Activated naive CD4-positive, alpha-beta T cell treated with anti-CD3 and anti-CD28 coated beads, Interleukin-2, amount 10 ng/mL, durations not matched to agents 7 days and 5 days (primary cell): ENCODE data around the gene NEK8.
"Not testable (repeated sequence)": the region's sequence is repeated elsewhere in the genome, so short reads cannot be mapped to it uniquely, and the experiment has no call there.

Experiments used
- CTCF ChIA-PET: fragments of 350-600 bp; sonication (Branson Sonifier 250); formaldehyde crosslinking; loops from one replicate; lab custom pipeline; 2021; ENCODE audit warnings: antibody characterized with exemption; lab: Charles Lee
- DNase-seq: peaks from one replicate; pipeline ENCODE4 v3.0.0-alpha.2; 2020
- H3K27ac Mint-ChIP-seq: one replicate; pipeline ENCODE4 v1.8.0; 2021; ENCODE audit warnings: mild to moderate bottlenecking, moderate library complexity, mixed read lengths
- H3K27me3 Mint-ChIP-seq: one replicate; pipeline ENCODE4 v1.8.0; 2021; ENCODE audit warnings: mild to moderate bottlenecking, mixed read lengths
- H3K36me3 Mint-ChIP-seq: one replicate; pipeline ENCODE4 v1.8.0; 2021; ENCODE audit warnings: mixed read lengths
- H3K4me1 Mint-ChIP-seq: one replicate; pipeline ENCODE4 v1.8.0; 2021; ENCODE audit warnings: mixed read lengths
- H3K4me3 Mint-ChIP-seq: one replicate; pipeline ENCODE4 v1.8.0; 2021; ENCODE audit warnings: mild to moderate bottlenecking, moderate library complexity, mixed read lengths
- H3K9me3 Mint-ChIP-seq: one replicate; pipeline ENCODE4 v1.8.0; 2021; ENCODE audit warnings: mixed read lengths

Gene NEK8

DNA sequence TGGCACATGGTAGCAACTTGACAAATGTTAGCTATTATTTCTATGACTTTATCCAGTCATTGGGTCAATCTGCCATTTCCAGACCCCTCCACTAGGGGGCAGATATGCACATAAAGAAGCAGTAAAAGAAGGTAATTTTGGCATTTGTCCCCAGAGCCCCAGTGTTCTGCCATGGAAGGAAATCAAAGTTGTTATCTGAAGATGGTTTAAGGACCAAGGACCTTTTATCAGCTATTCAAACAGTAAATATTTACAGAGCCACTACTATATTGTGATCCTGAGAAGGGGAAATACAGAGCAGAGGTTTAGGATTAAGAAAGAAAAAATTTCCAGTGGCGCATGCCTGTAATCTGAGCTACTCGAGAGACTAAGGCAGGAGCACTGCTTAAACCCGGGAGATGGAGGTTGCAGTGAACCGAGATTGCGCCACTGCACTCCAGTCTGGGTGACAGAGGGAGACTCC lies 35.2 kb downstream of the NEK8 start:
- no peak overlapping the region for H3K4me3 Mint-ChIP-seq
- H3K27ac Mint-ChIP-seq = peak overlapping the region; percentile 34
- H3K36me3 Mint-ChIP-seq = peaks cover 18% of the 10 kb centered on the region
- H3K9me3 Mint-ChIP-seq = no peaks in the 10 kb centered on the region
- H3K27me3 Mint-ChIP-seq = no peaks in the 10 kb centered on the region
- CTCF ChIA-PET = interaction anchor here (0.6 to 6.4 kb wide), 50 partner anchors 9 to 355 kb away, joined by 3 to 58 read pairs (median 5); partner anchors contain the start of genes DHRS13, ERAL1, FAM222B and FLOT2
- peaks cover 12% of the 10 kb centered on the region for H3K4me1 Mint-ChIP-seq
- DNase-seq = peak; percentile 87

DNA sequence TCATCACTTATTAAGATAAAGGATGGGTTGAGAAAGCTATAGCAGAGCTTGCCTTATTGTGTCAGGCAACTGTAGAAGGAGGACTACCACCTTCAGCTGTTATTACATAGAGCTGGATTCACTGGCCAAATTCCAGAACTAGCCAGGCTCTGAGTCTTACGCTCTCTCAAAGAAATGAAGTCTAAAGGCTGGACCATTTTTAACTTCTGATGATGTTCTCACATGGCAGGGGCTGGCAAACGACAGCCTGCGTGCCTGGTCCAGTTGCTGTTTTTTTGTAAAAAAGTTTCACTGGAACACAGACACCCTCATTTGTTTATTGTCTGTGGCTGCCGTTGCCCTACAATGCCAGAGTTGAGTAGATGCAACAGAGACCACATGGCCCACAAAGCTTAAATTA lies 36.5 kb downstream of the NEK8 start:
- H3K9me3 Mint-ChIP-seq = no peaks in the 10 kb centered on the region
- CTCF ChIA-PET = interaction anchor here (0.6 to 6.4 kb wide), 21 partner anchors 10 to 557 kb away, joined by 3 to 58 read pairs (median 12); partner anchors contain the start of genes DHRS13, FAM222B, FLOT2 and NEK8
- H3K27ac Mint-ChIP-seq = no peak overlapping the region
- peaks cover 12% of the 10 kb centered on the region for H3K36me3 Mint-ChIP-seq
- H3K27me3 Mint-ChIP-seq = no peaks in the 10 kb centered on the region
- H3K4me1 Mint-ChIP-seq = peaks cover 12% of the 10 kb centered on the region
- no peak for DNase-seq
- no peak overlapping the region for H3K4me3 Mint-ChIP-seq

- Mint-ChIP-seq H3K27ac (no peak overlapping the region), H3K36me3 (peaks cover 16% of the 10 kb centered on the region), H3K9me3 (no peaks in the 10 kb centered on the region), H3K4me3 (no peak overlapping the region), H3K4me1 (peaks cover 20% of the 10 kb centered on the region), H3K27me3 (no peaks in the 10 kb centered on the region)
- CTCF ChIA-PET = interaction anchor here (0.8 to 3.3 kb wide), 3 partner anchors 9 to 48 kb away, joined by 4 to 23 read pairs (median 4); partner anchors contain the start of gene TLCD1
- DNase-seq = no peak
Observed at GRCh38 chr17:28773736-28774135, 45.1 kb downstream of the NEK8 start.

DNA sequence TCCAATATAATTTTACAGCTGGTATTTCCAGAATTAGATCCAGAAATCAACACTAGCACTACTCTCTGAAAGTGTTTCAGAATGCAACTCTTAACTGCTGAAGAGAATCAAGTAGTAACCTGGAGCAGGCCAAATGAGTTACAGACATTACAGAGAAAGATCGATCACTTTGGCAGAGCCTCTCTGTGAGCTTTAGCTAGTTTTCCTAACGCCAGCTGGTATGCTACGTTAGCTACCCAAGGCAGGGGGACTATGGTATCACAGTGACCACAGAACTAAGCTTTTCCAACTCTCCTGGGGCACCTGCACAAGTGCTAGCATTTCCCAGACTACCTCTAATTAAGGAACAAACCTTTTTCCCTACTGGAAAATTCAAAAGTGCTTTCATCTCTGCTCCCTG lies 45.6 kb downstream of the NEK8 start:
- DNase-seq = no peak
- Mint-ChIP-seq H3K4me1 (peaks cover 24% of the 10 kb centered on the region), H3K36me3 (peaks cover 20% of the 10 kb centered on the region), H3K27me3 (no peaks in the 10 kb centered on the region), H3K4me3 (no peak overlapping the region), H3K27ac (no peak overlapping the region), H3K9me3 (no peaks in the 10 kb centered on the region)
- CTCF ChIA-PET = interaction anchor here (1.7 to 3.3 kb wide), 2 partner anchors 10 to 13 kb away, joined by 4 to 23 read pairs; no protein-coding TSS in a partner anchor

DNA sequence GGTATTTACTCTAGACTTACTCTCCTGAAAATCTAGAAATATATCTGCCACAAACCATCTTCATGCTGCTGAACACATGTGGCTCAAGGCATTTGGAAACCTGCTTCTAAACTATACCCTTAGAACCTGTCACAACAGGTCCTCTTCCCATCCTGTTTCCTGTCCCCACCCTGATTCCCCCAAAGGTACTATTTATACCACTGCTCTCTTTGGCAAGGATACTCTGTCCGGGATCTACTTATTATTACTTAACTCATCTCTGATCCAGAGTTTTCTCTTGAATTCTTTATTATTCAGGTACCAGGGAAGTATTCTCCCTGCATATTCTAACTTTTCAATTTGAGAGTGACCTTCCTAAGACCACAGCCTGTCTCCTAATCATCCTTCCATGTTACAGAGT lies 48.6 kb downstream of the NEK8 start:
- DNase-seq = no peak
- H3K36me3 Mint-ChIP-seq = peaks cover 27% of the 10 kb centered on the region
- no peaks in the 10 kb centered on the region for H3K27me3 Mint-ChIP-seq
- CTCF ChIA-PET = interaction anchor here (2.0 kb wide), 1 partner anchor 13 kb away, joined by 7 read pairs; no protein-coding TSS in a partner anchor
- peak overlapping the region; percentile 38 for H3K27ac Mint-ChIP-seq
- H3K9me3 Mint-ChIP-seq = no peaks in the 10 kb centered on the region
- H3K4me3 Mint-ChIP-seq = no peak overlapping the region
- peaks cover 24% of the 10 kb centered on the region for H3K4me1 Mint-ChIP-seq

- H3K27me3 Mint-ChIP-seq, H3K27ac Mint-ChIP-seq, H3K9me3 Mint-ChIP-seq, DNase-seq, CTCF ChIA-PET, H3K4me3 Mint-ChIP-seq: not testable (repeated sequence)
- Mint-ChIP-seq H3K4me1 (peaks cover 24% of the 10 kb centered on the region), H3K36me3 (peaks cover 19% of the 10 kb centered on the region)
Observed at GRCh38 chr17:28779601-28780000, 51.0 kb downstream of the NEK8 start.

- DNase-seq = no peak
- Mint-ChIP-seq H3K4me3 (no peak overlapping the region), H3K36me3 (peaks cover 17% of the 10 kb centered on the region), H3K9me3 (no peaks in the 10 kb centered on the region), H3K27me3 (no peaks in the 10 kb centered on the region), H3K27ac (no peak overlapping the region), H3K4me1 (peaks cover 8% of the 10 kb centered on the region)
- CTCF ChIA-PET = interaction anchor here (0.7 kb wide), 1 partner anchor 19 kb away, joined by 3 read pairs; no protein-coding TSS in a partner anchor
Observed at GRCh38 chr17:28783161-28783560, 54.6 kb downstream of the NEK8 start.

GRCh38 chr17:28788100-28788499 lies 59.5 kb downstream of the NEK8 start:
- CTCF ChIA-PET = interaction anchor here (0.6 to 1.8 kb wide), 2 partner anchors 24 to 670 kb away, joined by 3 to 7 read pairs; no protein-coding TSS in a partner anchor

More at GRCh38 chr17:28788100-28788499, 59.5 kb downstream of the NEK8 start:
- no peak overlapping the region for H3K27ac Mint-ChIP-seq
- no peak for DNase-seq
- H3K36me3 Mint-ChIP-seq = peaks cover 3% of the 10 kb centered on the region
- H3K27me3 Mint-ChIP-seq = no peaks in the 10 kb centered on the region
- no peaks in the 10 kb centered on the region for H3K9me3 Mint-ChIP-seq
- no peaks in the 10 kb centered on the region for H3K4me1 Mint-ChIP-seq
- no peak overlapping the region for H3K4me3 Mint-ChIP-seq
